GM21447 (cell line): Measurements from ENCODE around the gene RPS27A.
A peak's percentile ranks its signal among the peaks of the same experiment; 100 is the strongest.
"Not testable (repeated sequence)": the region's sequence is repeated elsewhere in the genome, so short reads cannot be mapped to it uniquely, and the experiment has no call there.

Experiments
- ATAC-seq: cut with Tn5 transposase; IDR thresholded peaks from one replicate; pipeline ENCODE4 v1.9.1; 2021; ENCODE audit not compliant: unreplicated experiment

The RPS27A gene

GRCh38 chr2:55236992-55237543 lies 4.6 kb downstream of the RPS27A start:
- ATAC-seq: no peak

- no peak for ATAC-seq
These were observed 7.3 kb downstream of the RPS27A start for GRCh38 chr2:55239656-55240222.

- ATAC-seq: not testable (repeated sequence)
These were observed 9.1 kb downstream of the RPS27A start for GRCh38 chr2:55241582-55241981.

GRCh38 chr2:55242617-55243016 lies 10.1 kb downstream of the RPS27A start:
- no peak for ATAC-seq

GRCh38 chr2:55245411-55245810 lies 12.9 kb downstream of the RPS27A start:
- no peak for ATAC-seq

GRCh38 chr2:55247025-55247424 lies 14.5 kb downstream of the RPS27A start:
- ATAC-seq: no peak

GRCh38 chr2:55252832-55253231 lies 20.3 kb downstream of the RPS27A start:
- no peak for ATAC-seq

- not testable (repeated sequence) for ATAC-seq
These were observed 27.1 kb downstream of the RPS27A start for GRCh38 chr2:55259586-55259985.

GRCh38 chr2:55268288-55268906 lies 35.9 kb downstream of the RPS27A start:
- ATAC-seq: no peak

GRCh38 chr2:55268907-55269644 lies 36.6 kb downstream of the RPS27A start, which contains the start of gene MTIF2:
TSS of gene MTIF2 (minus strand) at chr2:55269231. CDS start at chr2:55263858, 5,373 bp downstream.
- ATAC-seq: peak; percentile 97

GRCh38 chr2:55269645-55269990 lies 37.1 kb downstream of the RPS27A start:
- ATAC-seq: no peak

- not testable (repeated sequence) for ATAC-seq
These were observed 41.9 kb downstream of the RPS27A start for GRCh38 chr2:55274346-55274745.

- ATAC-seq: no peak
These were observed 44.8 kb downstream of the RPS27A start for GRCh38 chr2:55277310-55277709.

GRCh38 chr2:55279214-55279835 lies 46.8 kb downstream of the RPS27A start:
- not testable (repeated sequence) for ATAC-seq

- not testable (repeated sequence) for ATAC-seq
These were observed 47.5 kb downstream of the RPS27A start for GRCh38 chr2:55279859-55280424.

GRCh38 chr2:55280851-55281546 lies 48.5 kb downstream of the RPS27A start:
- ATAC-seq: not testable (repeated sequence)

GRCh38 chr2:55282110-55282917 lies 49.8 kb downstream of the RPS27A start:
- ATAC-seq: peak; percentile 96

GRCh38 chr2:55283083-55283482 lies 50.6 kb downstream of the RPS27A start:
- no peak for ATAC-seq
